GM12891 (cell line): ENCODE results near the gene DCLK2.

ENCODE experiments used
- POLR2A ChIP-seq: IDR thresholded peaks from 2 replicates; pipeline ENCODE4 v1.6.1; 2011; ENCODE audit warnings: low read depth, low read length, control low read depth
- POLR2AphosphoS5 ChIP-seq: IDR thresholded peaks from 2 replicates; pipeline ENCODE4 v1.6.1; 2011; ENCODE audit warnings: low read depth, low read length, control low read depth
- POU2F2 ChIP-seq: IDR thresholded peaks from 2 replicates; pipeline ENCODE4 v1.6.1; 2011; ENCODE audit warnings: low read depth, mild to moderate bottlenecking, control low read depth, low read length, moderate library complexity
- SPI1 ChIP-seq: IDR thresholded peaks from 2 replicates; pipeline ENCODE4 v1.6.1; 2011; ENCODE audit warnings: low read depth, low read length, control low read depth
- TAF1 ChIP-seq: IDR thresholded peaks from 2 replicates; pipeline ENCODE4 v1.6.1; 2011; ENCODE audit warnings: low read depth, low read length, control low read depth

- no peak for TF ChIP-seq POLR2AphosphoS5
- TF ChIP-seq POLR2A, result no peak
- TF ChIP-seq SPI1, result no peak
- no peak for TF ChIP-seq POU2F2
- no peak for TF ChIP-seq TAF1
Measured at GRCh38 chr4:150247184-150247583, 168.9 kb downstream of the DCLK2 start.
